Endothelial cell (in vitro differentiated cells): ENCODE results near the gene PPP2R2C. TPM values are rescaled to one million over a fixed set of nuclear protein-coding genes. Genes with fewer than 3 reads are reported as not detected.

Source experiments
- DNase-seq: peaks from one replicate; pipeline ENCODE4 v3.0.0; 2021; ENCODE audit warnings: low spot score
- H3K27ac Mint-ChIP-seq: one replicate; pipeline ENCODE4 v1.8.0; 2021; ENCODE audit warnings: mixed read lengths, inconsistent platforms; ENCODE audit not compliant: unreplicated experiment
- H3K27me3 Mint-ChIP-seq: one replicate; pipeline ENCODE4 v1.8.0; 2021; ENCODE audit warnings: mild to moderate bottlenecking, moderate library complexity, mixed read lengths, inconsistent platforms; ENCODE audit not compliant: unreplicated experiment
- H3K36me3 Mint-ChIP-seq: one replicate; pipeline ENCODE4 v1.8.0; 2021; ENCODE audit warnings: mild to moderate bottlenecking, low read depth, mixed read lengths, inconsistent platforms; ENCODE audit not compliant: unreplicated experiment
- H3K4me1 Mint-ChIP-seq: one replicate; pipeline ENCODE4 v1.8.0; 2021; ENCODE audit warnings: mild to moderate bottlenecking, mixed read lengths, inconsistent platforms; ENCODE audit not compliant: unreplicated experiment
- H3K4me3 Mint-ChIP-seq: one replicate; pipeline ENCODE4 v1.8.0; 2021; ENCODE audit warnings: mild to moderate bottlenecking, mixed read lengths, inconsistent platforms; ENCODE audit not compliant: unreplicated experiment
- H3K9me3 Mint-ChIP-seq: one replicate; pipeline ENCODE4 v1.8.0; 2021; ENCODE audit warnings: mixed read lengths, inconsistent platforms; ENCODE audit not compliant: unreplicated experiment
- CTCF ChIP-seq: fragments of 200-600 bp; sonication (generic); IDR thresholded peaks from one replicate; pipeline ENCODE4 v1.5.0; 2021; ENCODE audit warnings: antibody characterized with exemption; ENCODE audit not compliant: unreplicated experiment
- total RNA-seq: library from RNA; stranded (reverse); fragmentation: NEBNext Ultra II Directional; extraction: Animal tissue kit (Norgen Biotek cat#: 25700); gene quantifications from one replicate; pipeline ENCODE4 v1.2.1, GENCODE V29; 2021; ENCODE audit not compliant: unreplicated experiment

PPP2R2C gene
- total RNA-seq, 1 donor from 2014 or later, result 1.7 TPM

GRCh38 chr4:6369924-6370645 is 102.3 kb downstream of the PPP2R2C start:
- H3K36me3 Mint-ChIP-seq, result peaks cover 3% of the 10 kb centered on the region
- no peak for DNase-seq
- H3K9me3 Mint-ChIP-seq, result no peaks in the 10 kb centered on the region
- H3K4me1 Mint-ChIP-seq, result no peaks in the 10 kb centered on the region
- H3K27me3 Mint-ChIP-seq, result peaks cover 9% of the 10 kb centered on the region
- no peak overlapping the region for H3K4me3 Mint-ChIP-seq
- no peak overlapping the region for H3K27ac Mint-ChIP-seq
- no peak for TF ChIP-seq CTCF

- no peaks in the 10 kb centered on the region for H3K4me1 Mint-ChIP-seq
- peaks cover 3% of the 10 kb centered on the region for H3K36me3 Mint-ChIP-seq
- no peak overlapping the region for H3K4me3 Mint-ChIP-seq
- no peak overlapping the region for H3K27ac Mint-ChIP-seq
- no peak for DNase-seq
- TF ChIP-seq CTCF, result no peak
- peaks cover 9% of the 10 kb centered on the region for H3K27me3 Mint-ChIP-seq
- no peaks in the 10 kb centered on the region for H3K9me3 Mint-ChIP-seq
Observed at GRCh38 chr4:6369511-6369910, 102.9 kb downstream of the PPP2R2C start.

GRCh38 chr4:6369035-6369434 is 103.4 kb downstream of the PPP2R2C start:
- no peak overlapping the region for H3K27ac Mint-ChIP-seq
- TF ChIP-seq CTCF, result no peak
- H3K9me3 Mint-ChIP-seq, result no peaks in the 10 kb centered on the region
- no peak for DNase-seq
- no peaks in the 10 kb centered on the region for H3K4me1 Mint-ChIP-seq
- H3K36me3 Mint-ChIP-seq, result peaks cover 3% of the 10 kb centered on the region
- H3K27me3 Mint-ChIP-seq, result peaks cover 8% of the 10 kb centered on the region
- no peak overlapping the region for H3K4me3 Mint-ChIP-seq

GRCh38 chr4:6368601-6369000 is 103.8 kb downstream of the PPP2R2C start:
- no peaks in the 10 kb centered on the region for H3K4me1 Mint-ChIP-seq
- H3K27me3 Mint-ChIP-seq, result peaks cover 8% of the 10 kb centered on the region
- no peaks in the 10 kb centered on the region for H3K9me3 Mint-ChIP-seq
- DNase-seq, result no peak
- H3K27ac Mint-ChIP-seq, result peak overlapping the region; percentile 57
- peaks cover 3% of the 10 kb centered on the region for H3K36me3 Mint-ChIP-seq
- TF ChIP-seq CTCF, result no peak
- peak overlapping the region; percentile 10 for H3K4me3 Mint-ChIP-seq

- H3K4me3 Mint-ChIP-seq, result no peak overlapping the region
- H3K9me3 Mint-ChIP-seq, result no peaks in the 10 kb centered on the region
- no peak for TF ChIP-seq CTCF
- no peak for DNase-seq
- H3K27me3 Mint-ChIP-seq, result peaks cover 8% of the 10 kb centered on the region
- H3K36me3 Mint-ChIP-seq, result peaks cover 3% of the 10 kb centered on the region
- no peak overlapping the region for H3K27ac Mint-ChIP-seq
- H3K4me1 Mint-ChIP-seq, result no peaks in the 10 kb centered on the region
Observed at GRCh38 chr4:6368096-6368495, 104.3 kb downstream of the PPP2R2C start.
